ENCODE data around the gene ANKS1A. TPM values are rescaled to one million over a fixed set of nuclear protein-coding genes. Genes with fewer than 3 reads are reported as not detected.

Gene ANKS1A
- total and polyA plus RNA-seq, 2 of the 4 experiments (the other 2 are of a cell fraction), result 7.2 to 7.5 TPM

DNA sequence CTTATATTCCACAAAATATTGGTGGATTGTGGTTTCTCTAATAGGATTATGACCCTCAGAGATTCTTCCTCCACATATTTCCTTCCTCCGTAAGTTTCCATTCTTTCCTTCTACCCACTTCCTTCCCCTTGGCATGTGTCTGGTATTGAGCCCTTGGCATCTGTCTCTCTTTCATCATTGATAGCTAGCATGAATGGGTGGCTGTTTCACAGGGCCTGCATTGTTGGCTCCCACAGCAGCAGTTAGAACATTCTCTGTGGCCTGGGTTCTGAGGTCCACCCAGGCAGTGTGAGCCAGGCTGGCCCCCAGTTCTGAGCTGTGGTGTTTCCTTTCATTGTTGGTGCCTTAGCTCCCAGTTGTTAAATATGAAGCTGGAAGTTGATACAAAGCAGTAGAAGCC lies 125.3 kb downstream of the ANKS1A start:
- TF ChIP-seq, protein P1, sequence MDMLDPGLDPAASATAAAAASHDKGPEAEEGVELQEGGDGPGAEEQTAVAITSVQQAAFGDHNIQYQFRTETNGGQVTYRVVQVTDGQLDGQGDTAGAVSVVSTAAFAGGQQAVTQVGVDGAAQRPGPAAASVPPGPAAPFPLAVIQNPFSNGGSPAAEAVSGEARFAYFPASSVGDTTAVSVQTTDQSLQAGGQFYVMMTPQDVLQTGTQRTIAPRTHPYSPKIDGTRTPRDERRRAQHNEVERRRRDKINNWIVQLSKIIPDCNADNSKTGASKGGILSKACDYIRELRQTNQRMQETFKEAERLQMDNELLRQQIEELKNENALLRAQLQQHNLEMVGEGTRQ (IDR thresholded peaks at IDR 0.05; ENCODE audit: low read depth, low read length), result no peak
- TF ChIP-seq CHD1 (IDR thresholded peaks at IDR 0.05; ENCODE audit: low read depth, low read length) (no peak), MAFK (IDR thresholded peaks at IDR 0.05; ENCODE audit: low read depth, low read length) (no peak), MXI1 (IDR thresholded peaks at IDR 0.05; ENCODE audit: borderline replicate concordance, low read depth, low read length) (no peak), CEBPB (IDR thresholded peaks at IDR 0.05; ENCODE audit: low read depth, low read length) (no peak), NFE2L2 (IDR thresholded peaks at IDR 0.05; ENCODE audit: low read depth, low read length) (no peak), FOS (IDR thresholded peaks at IDR 0.05; ENCODE audit: low read depth, low read length) (no peak), POLR2A (IDR thresholded peaks at IDR 0.05; ENCODE audit: low read depth, low read length) (no peak), RAD21 (IDR thresholded peaks at IDR 0.05; ENCODE audit: low read length) (no peak), MAZ (IDR thresholded peaks at IDR 0.05; ENCODE audit: borderline replicate concordance, low read depth, low read length) (no peak), SMC3 (IDR thresholded peaks at IDR 0.05; ENCODE audit: low read depth, low read length) (no peak)
- TF ChIP-seq, protein P2, sequence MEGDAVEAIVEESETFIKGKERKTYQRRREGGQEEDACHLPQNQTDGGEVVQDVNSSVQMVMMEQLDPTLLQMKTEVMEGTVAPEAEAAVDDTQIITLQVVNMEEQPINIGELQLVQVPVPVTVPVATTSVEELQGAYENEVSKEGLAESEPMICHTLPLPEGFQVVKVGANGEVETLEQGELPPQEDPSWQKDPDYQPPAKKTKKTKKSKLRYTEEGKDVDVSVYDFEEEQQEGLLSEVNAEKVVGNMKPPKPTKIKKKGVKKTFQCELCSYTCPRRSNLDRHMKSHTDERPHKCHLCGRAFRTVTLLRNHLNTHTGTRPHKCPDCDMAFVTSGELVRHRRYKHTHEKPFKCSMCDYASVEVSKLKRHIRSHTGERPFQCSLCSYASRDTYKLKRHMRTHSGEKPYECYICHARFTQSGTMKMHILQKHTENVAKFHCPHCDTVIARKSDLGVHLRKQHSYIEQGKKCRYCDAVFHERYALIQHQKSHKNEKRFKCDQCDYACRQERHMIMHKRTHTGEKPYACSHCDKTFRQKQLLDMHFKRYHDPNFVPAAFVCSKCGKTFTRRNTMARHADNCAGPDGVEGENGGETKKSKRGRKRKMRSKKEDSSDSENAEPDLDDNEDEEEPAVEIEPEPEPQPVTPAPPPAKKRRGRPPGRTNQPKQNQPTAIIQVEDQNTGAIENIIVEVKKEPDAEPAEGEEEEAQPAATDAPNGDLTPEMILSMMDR (conservative IDR thresholded peaks at IDR 0.05; ENCODE audit: low read depth, low read length), result no peak
- Histone ChIP-seq H3K23ac (ENCODE audit: low read depth, low read length) (no peak overlapping the region), H3K56ac (ENCODE audit: extremely low read depth, insufficient read depth, low read length) (no peak overlapping the region), H4K8ac (ENCODE audit: low read depth in 2 of 2, low read length in 2 of 2) (no peak overlapping the region), H3K9me1 (ENCODE audit: insufficient read depth, low read length) (peaks cover 19% of the 10 kb centered on the region), H3K36me3 (ENCODE audit: control insufficient read depth, insufficient read depth, low read length) (no peaks in the 10 kb centered on the region), H3K4ac (ENCODE audit: low read depth, low read length) (peak overlapping the region; percentile 17; the same call in 1 of the 2 replicates), H3K14ac (replicated peaks; ENCODE audit: low read depth, low read length) (no peak overlapping the region), H3K4me2 (ENCODE audit: low read depth, low read length) (no peak overlapping the region), H3K27ac (ENCODE audit: insufficient read depth, low read length) (no peak overlapping the region), H4K5ac (ENCODE audit: low read depth, low read length) (peak overlapping the region; percentile 24; the same call in 1 of the 2 replicates), H3K4me1 (ENCODE audit: control insufficient read depth, insufficient read depth, low read length) (peaks cover 29% of the 10 kb centered on the region), H2BK15ac (ENCODE audit: low read depth, low read length) (no peak overlapping the region), H3K18ac (ENCODE audit: low read depth, low read length) (no peak overlapping the region), H4K91ac (ENCODE audit: insufficient read depth, low read depth, low read length) (no peak overlapping the region), H2BK120ac (ENCODE audit: low read depth, low read length) (no peak overlapping the region), H4K20me1 (ENCODE audit: insufficient read depth, low read length) (no peaks in the 10 kb centered on the region), H2AK9ac (replicated peaks; ENCODE audit: low read depth, low read length, poor library complexity) (no peak overlapping the region), H2AK5ac (ENCODE audit: low read depth, low read length) (no peak overlapping the region; the same call in 1 of the 2 replicates), H3K9ac (ENCODE audit: low read depth, low read length) (no peak overlapping the region), H2AFZ (replicated peaks; ENCODE audit: low read length, poor library complexity) (no peak overlapping the region), H3K79me1 (ENCODE audit: low read depth in 1 of 2, low read length in 2 of 2) (peaks cover 6 to 11% of the 10 kb centered on the region in 2 experiments; a peak in 2 of 4 replicates), H3K4me3 (ENCODE audit: insufficient read depth, low read depth, low read length) (no peak overlapping the region), H2BK20ac (ENCODE audit: low read depth, low read length) (no peak overlapping the region), H3K9me3 (ENCODE audit: control insufficient read depth, insufficient read depth, low read length) (no peaks in the 10 kb centered on the region), H3K27me3 (ENCODE audit: control insufficient read depth, insufficient read depth, low read length) (no peaks in the 10 kb centered on the region), H2BK5ac (ENCODE audit: low read depth, low read length, poor library complexity, severe bottlenecking) (no peak overlapping the region)
- CTCF ChIA-PET, result interaction anchor here (0.6 kb wide), 1 partner anchor 101 kb away, joined by 5 read pairs; no protein-coding TSS in a partner anchor
- intact Hi-C loops (cut with micrococcal nuclease), result no loop called here
- no peak for ATAC-seq (ENCODE audit: low read depth)
- in situ Hi-C loops (cut with MboI; ENCODE audit: low sequenced_read_pairs), result no loop called here
- dilution Hi-C loops (cut with HindIII; ENCODE audit: low sequenced_read_pairs, unreplicated experiment), result no loop called here
- WGBS, 2 experiments (ENCODE audit: extremely low coverage in 2 of 2, insufficient read length in 1 of 2), result no CpG with 5 or more reads among the region's 1 CpG
- no peak for DNase-seq
- POLR2A ChIA-PET (ENCODE audit: unreplicated experiment), result no interaction called here
- BruUV-seq (replicated peaks), result no TSS peak

All from IMR-90 (cell line).